Nephron (organoid): Measurements from ENCODE around the gene MLLT1.

ENCODE experiments used
- H3K27ac Mint-ChIP-seq, 3 experiments: 2 replicates each; pipeline ENCODE4 v1.8.0; 2020; ENCODE audit warnings: mixed read lengths in 3 of 3, mild to moderate bottlenecking in 2 of 3, moderate library complexity in 1 of 3
- H3K27me3 Mint-ChIP-seq: 2 replicates; pipeline ENCODE4 v1.8.0; 2021; ENCODE audit warnings: low read depth, mild to moderate bottlenecking, moderate library complexity, mixed read lengths
- H3K36me3 Mint-ChIP-seq: 2 replicates; pipeline ENCODE4 v1.8.0; 2020; ENCODE audit warnings: low read depth, mixed read lengths
- H3K4me1 Mint-ChIP-seq: 2 replicates; pipeline ENCODE4 v1.8.0; 2020; ENCODE audit warnings: mixed read lengths
- H3K4me3 Mint-ChIP-seq, 3 experiments: 2 replicates each; pipeline ENCODE4 v1.8.0; 2020; ENCODE audit warnings: mild to moderate bottlenecking in 3 of 3, mixed read lengths in 3 of 3, moderate library complexity in 2 of 3
- H3K9me3 Mint-ChIP-seq: 2 replicates; pipeline ENCODE4 v1.8.0; 2020; ENCODE audit warnings: mixed read lengths
- TF ChIP-seq, protein P1 (sequence below), 3 experiments: fragments of 200-600 bp; sonication (generic); IDR thresholded peaks; one replicate each; pipeline ENCODE4 v1.5.0; 2021; ENCODE audit warnings: antibody characterized with exemption in 3 of 3; ENCODE audit not compliant: unreplicated experiment in 3 of 3

The MLLT1 gene

DNA sequence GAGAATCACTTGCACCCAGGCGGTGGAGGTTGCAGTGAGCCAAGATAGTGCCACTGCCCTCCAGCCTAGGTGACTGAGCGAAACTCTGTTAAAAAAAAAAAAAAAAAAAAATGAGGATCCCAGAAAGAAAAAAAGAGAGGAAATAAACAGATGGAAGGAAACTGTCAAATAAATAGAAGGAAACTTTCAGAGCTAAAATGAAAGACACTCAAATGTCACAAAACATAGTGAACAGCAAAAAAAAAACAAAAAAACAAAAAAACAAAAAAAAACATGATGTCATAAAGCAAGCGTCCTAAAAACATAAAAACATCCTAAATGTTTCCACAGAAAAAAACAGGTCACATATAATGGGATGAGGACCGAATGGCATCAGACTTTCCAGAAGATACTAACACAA, 15.0 kb downstream of the MLLT1 start:
- H3K27ac Mint-ChIP-seq, result no peak overlapping the region
- H3K27me3 Mint-ChIP-seq, result no peaks in the 10 kb centered on the region
- no peak overlapping the region for H3K4me3 Mint-ChIP-seq
- H3K4me1 Mint-ChIP-seq, result peaks cover 35% of the 10 kb centered on the region
- no peaks in the 10 kb centered on the region for H3K9me3 Mint-ChIP-seq
- peaks cover 50% of the 10 kb centered on the region for H3K36me3 Mint-ChIP-seq
- TF ChIP-seq, protein P1, sequence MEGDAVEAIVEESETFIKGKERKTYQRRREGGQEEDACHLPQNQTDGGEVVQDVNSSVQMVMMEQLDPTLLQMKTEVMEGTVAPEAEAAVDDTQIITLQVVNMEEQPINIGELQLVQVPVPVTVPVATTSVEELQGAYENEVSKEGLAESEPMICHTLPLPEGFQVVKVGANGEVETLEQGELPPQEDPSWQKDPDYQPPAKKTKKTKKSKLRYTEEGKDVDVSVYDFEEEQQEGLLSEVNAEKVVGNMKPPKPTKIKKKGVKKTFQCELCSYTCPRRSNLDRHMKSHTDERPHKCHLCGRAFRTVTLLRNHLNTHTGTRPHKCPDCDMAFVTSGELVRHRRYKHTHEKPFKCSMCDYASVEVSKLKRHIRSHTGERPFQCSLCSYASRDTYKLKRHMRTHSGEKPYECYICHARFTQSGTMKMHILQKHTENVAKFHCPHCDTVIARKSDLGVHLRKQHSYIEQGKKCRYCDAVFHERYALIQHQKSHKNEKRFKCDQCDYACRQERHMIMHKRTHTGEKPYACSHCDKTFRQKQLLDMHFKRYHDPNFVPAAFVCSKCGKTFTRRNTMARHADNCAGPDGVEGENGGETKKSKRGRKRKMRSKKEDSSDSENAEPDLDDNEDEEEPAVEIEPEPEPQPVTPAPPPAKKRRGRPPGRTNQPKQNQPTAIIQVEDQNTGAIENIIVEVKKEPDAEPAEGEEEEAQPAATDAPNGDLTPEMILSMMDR (IDR thresholded peaks at IDR 0.05; ENCODE audit: unreplicated experiment in 3 of 3), result no peak

DNA sequence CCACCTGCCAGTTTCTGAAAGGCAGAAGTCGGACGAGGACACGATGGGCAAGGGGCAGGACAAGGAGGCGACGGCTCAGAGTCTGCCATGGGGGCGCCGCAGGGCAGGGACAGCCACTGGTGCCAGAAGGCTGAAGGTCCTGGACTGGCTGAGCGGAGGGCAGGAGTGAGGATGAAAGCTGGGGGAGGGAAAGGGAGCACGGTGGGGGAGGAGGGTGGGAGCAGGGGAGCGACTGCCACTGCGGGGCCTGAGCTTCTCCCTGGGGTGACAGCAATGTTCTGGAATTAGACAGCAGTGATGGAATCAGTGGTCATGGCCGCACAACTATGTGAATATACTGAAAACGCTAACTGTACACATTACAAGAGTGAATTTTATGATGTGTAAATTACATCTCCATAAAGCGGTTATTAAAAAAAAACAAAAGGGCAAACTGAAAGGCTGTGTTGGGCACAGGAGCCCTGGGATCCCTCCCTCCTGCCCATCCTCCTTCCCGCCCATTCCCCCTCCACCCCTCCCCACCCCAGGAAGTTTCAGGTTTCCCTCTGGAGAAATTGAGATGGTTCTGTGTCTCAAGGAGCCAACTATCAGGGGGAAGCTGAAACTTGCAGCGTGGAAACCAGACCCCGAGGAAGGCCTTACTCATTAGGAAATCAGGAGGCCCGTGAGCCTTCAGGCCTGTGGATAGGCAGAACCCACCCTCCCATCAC, 15.9 kb downstream of the MLLT1 start:
- Mint-ChIP-seq H3K4me3 (peak overlapping the region in 2 of 3 experiments; percentile 29 to 47), H3K36me3 (peaks cover 51% of the 10 kb centered on the region), H3K27me3 (no peaks in the 10 kb centered on the region), H3K9me3 (no peaks in the 10 kb centered on the region), H3K27ac (peak overlapping the region; percentile 86 to 92 (median 90)), H3K4me1 (peaks cover 32% of the 10 kb centered on the region)
- TF ChIP-seq, protein P1 (IDR thresholded peaks at IDR 0.05; ENCODE audit: unreplicated experiment in 3 of 3), result no peak

DNA sequence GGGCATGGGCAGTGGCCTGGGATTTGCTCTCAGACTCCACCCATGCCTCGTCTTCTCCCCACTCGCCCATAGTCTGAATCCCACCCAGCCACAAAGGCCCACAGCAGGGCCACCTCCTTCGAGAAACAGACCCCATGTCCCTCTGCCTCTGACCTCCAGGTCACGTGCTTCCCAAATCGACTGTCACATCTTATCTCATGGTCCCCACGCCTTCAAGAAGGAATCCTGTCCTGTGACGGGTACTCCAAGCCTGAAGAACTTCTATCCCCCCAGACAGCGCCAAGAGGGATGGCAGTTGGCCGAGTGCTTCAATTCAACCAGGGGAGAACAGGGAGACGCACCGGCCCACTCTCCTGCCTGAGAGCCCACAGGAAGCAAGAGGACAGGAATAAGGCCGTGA, 16.5 kb downstream of the MLLT1 start:
- peaks cover 29% of the 10 kb centered on the region for H3K4me1 Mint-ChIP-seq
- peaks cover 55% of the 10 kb centered on the region for H3K36me3 Mint-ChIP-seq
- no peaks in the 10 kb centered on the region for H3K9me3 Mint-ChIP-seq
- no peak overlapping the region for H3K4me3 Mint-ChIP-seq
- TF ChIP-seq, protein P1 (IDR thresholded peaks at IDR 0.05; ENCODE audit: unreplicated experiment in 3 of 3), result no peak
- H3K27me3 Mint-ChIP-seq, result no peaks in the 10 kb centered on the region
- peak overlapping the region; percentile 86 to 92 (median 90) for H3K27ac Mint-ChIP-seq

DNA sequence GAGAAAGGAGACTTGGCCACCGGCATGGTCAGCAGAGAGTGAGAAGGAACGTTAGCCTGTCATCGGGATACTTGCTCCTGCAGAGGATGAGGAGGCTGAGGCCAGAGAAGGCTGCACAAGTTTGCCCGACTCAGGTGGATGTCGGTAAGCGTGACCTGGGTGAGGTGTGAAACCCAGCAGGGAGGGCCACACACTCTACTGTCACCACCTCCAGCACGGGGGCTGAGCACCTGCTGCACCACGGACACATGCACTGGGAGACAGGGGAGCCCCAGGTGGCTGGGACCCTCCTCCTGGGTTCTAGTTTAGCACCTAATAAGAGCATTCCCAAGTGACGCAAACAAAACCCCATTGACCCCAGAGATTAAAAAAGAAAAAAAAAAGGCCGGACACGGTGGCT, 17.3 kb downstream of the MLLT1 start:
- Mint-ChIP-seq H3K4me1 (peaks cover 25% of the 10 kb centered on the region), H3K4me3 (no peak overlapping the region), H3K9me3 (no peaks in the 10 kb centered on the region), H3K36me3 (peaks cover 55% of the 10 kb centered on the region), H3K27ac (peak overlapping the region in 1 of 3 experiments; percentile 31), H3K27me3 (no peaks in the 10 kb centered on the region)
- TF ChIP-seq, protein P1 (IDR thresholded peaks at IDR 0.05; ENCODE audit: unreplicated experiment in 3 of 3), result no peak

DNA sequence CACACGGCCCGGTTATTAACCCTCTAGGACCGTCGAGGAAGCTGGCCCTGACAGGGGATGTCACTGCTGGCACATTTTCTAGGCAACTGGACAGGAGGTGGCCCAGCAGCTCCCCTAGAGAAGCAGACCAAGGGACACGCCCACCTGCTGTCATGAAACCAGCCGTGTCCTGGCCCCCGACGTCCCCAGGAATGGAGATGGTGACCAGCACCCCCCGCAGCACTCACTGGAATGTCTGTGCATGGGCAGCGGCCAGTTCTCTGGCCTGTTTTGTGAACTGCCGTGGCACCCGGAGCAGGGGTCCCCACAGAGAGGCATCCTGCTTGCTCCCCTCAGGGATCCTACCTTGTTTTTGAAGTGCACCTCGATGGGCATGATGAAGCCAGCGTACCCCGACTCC, 17.9 kb downstream of the MLLT1 start:
- H3K9me3 Mint-ChIP-seq, result no peaks in the 10 kb centered on the region
- no peaks in the 10 kb centered on the region for H3K27me3 Mint-ChIP-seq
- H3K4me1 Mint-ChIP-seq, result peaks cover 25% of the 10 kb centered on the region

More for the DNA sequence above, 17.9 kb downstream of the MLLT1 start:
- H3K4me3 Mint-ChIP-seq, result no peak overlapping the region
- peak overlapping the region in 2 of 3 experiments; percentile 31 to 45 for H3K27ac Mint-ChIP-seq
- H3K36me3 Mint-ChIP-seq, result peaks cover 57% of the 10 kb centered on the region
- TF ChIP-seq, protein P1 (IDR thresholded peaks at IDR 0.05; ENCODE audit: unreplicated experiment in 3 of 3), result no peak
